Left colon (tissue), 2 donors: Measurements from ENCODE around the gene EBLN2. TPM values are rescaled to one million over a fixed set of nuclear protein-coding genes. Genes with fewer than 3 reads are reported as not detected.

Experiments used
- ATAC-seq: fragments of 200-7000 bp; cut with Tn5 transposase; one replicate; pipeline ENCODE4 v1.9.1; 2020; ENCODE audit warnings: mild to moderate bottlenecking, moderate library complexity
- DNase-seq, 2 donors: peaks; one replicate each; pipeline ENCODE4 v3.0.0-alpha.2; 2020
- intact Hi-C, 2 donors: fragments of 100-400 bp; cut with DNase I in 1 of 2; cut with micrococcal nuclease in 1 of 2; formaldehyde crosslinking; loops; one replicate each; pipeline versions ENCODE4 v1.11.2 to v1.14.0; 2022; cut with DNase I, micrococcal nuclease
- total RNA-seq, 2 donors: library from RNA; stranded (reverse); fragmentation: NEBNext Ultra II Directional; extraction: Animal tissue kit (Norgen Biotek cat#: 25700); gene quantifications; one replicate each; pipeline ENCODE4 v1.2.1, GENCODE V29; 2021
- donor health status: DM: no; HTN: no; CAD: no.
- donor health status: DM: yes; HTN: yes; CAD: no.

EBLN2 gene
- total RNA-seq, 2 donors from 2014 or later: 3.2 to 5.3 TPM

- intact Hi-C loops: no loop called here
- ATAC-seq (no peak), DNase-seq (no peak)
Measured at GRCh38 chr3:73096169-73096568, 34.7 kb downstream of the EBLN2 start.

DNA sequence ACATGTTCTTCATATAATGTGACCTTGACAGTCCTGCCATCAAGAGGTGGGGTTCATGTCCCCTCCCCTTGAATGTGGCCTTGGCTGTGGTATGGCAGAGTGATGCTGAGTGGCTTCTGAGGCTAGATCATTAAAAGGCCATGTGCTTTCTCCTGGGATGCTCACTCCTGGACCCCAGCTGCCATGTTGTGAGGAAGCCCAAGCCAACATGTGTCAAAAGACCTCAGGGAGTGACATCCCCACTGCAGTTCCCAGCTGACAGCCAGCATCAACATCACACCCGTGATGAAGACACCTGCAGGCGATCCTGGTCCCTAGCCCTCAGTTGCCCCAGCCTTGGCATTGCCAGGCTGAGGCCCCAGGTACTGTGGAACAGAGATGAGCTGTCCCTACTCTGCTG is 36.6 kb downstream of the EBLN2 start:
- intact Hi-C loops: no loop called here
- ATAC-seq: no peak
- DNase-seq: no peak

GRCh38 chr3:73098873-73099272 is 37.4 kb downstream of the EBLN2 start:
- intact Hi-C loops: no loop called here
- no peak for ATAC-seq
- DNase-seq: no peak

GRCh38 chr3:73100741-73101559 is 39.5 kb downstream of the EBLN2 start:
- DNase-seq (peak; percentile 65 to 88), ATAC-seq (peak; percentile 94)
- intact Hi-C loops: loop anchor here (2.0 to 10.0 kb wide), 4 partner anchors 334 to 754 kb away; no protein-coding TSS in a partner anchor

GRCh38 chr3:73101881-73102280 is 40.4 kb downstream of the EBLN2 start:
- DNase-seq (no peak), ATAC-seq (peak; percentile 42)
- intact Hi-C loops: loop anchor here (2.0 to 10.0 kb wide), 4 partner anchors 333 to 753 kb away; no protein-coding TSS in a partner anchor

DNA sequence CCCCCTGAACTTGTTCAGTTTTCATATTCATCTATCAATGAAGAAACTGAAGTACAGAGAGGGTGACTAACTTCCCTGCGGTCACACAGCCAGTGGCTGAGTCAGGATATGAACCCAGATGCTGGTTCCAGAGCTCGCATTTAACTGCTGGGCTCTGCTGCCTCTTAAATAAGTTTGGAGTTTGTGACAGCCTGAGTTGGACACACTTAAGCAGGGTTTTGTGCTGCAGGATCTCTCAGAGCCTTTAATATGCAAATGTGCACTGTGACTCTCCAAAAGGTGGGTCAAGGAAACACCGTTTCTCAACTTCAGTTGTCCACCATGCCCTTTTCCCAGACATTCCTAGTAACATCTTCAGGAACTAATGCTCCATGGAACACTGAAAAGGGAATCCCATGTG is 45.8 kb downstream of the EBLN2 start:
- no peak for ATAC-seq
- no peak for DNase-seq
- intact Hi-C loops: loop anchor here in 1 of 2 donors (10.0 kb wide), 2 partner anchors 328 to 748 kb away; no protein-coding TSS in a partner anchor

GRCh38 chr3:73107676-73108187 is 46.3 kb downstream of the EBLN2 start:
- intact Hi-C loops: loop anchor here in 1 of 2 donors (10.0 kb wide), 2 partner anchors 327 to 747 kb away; no protein-coding TSS in a partner anchor
- ATAC-seq (no peak), DNase-seq (no peak)

- intact Hi-C loops: loop anchor here in 1 of 2 donors (10.0 kb wide), 2 partner anchors 326 to 746 kb away; no protein-coding TSS in a partner anchor
- DNase-seq: no peak
- ATAC-seq: no peak
Measured at GRCh38 chr3:73108750-73109149, 47.3 kb downstream of the EBLN2 start.

GRCh38 chr3:73110530-73110929 is 49.1 kb downstream of the EBLN2 start:
- ATAC-seq: no peak
- intact Hi-C loops: no loop called here
- no peak for DNase-seq

Other genes with a start within 250 kb of the EBLN2 start
- gene SHQ1, start 213.2 kb upstream of the EBLN2 start, total RNA-seq: 10 to 100 TPM; 21.5 to 22.0 TPM
- gene GXYLT2, start 173.6 kb upstream of the EBLN2 start, total RNA-seq: 10 to 100 TPM in 1 of 2 donors, 1 to 10 TPM in 1; 3.3 to 12.6 TPM
- gene PPP4R2, start 64.8 kb upstream of the EBLN2 start, total RNA-seq: 10 to 100 TPM; 76.9 to 90.2 TPM